Upper lobe of left lung (tissue), 6 donors: ENCODE measurements around the gene OR5P2. TPM values are rescaled to one million over a fixed set of nuclear protein-coding genes. Genes with fewer than 3 reads are reported as not detected.
"Not testable (repeated sequence)": the region's sequence is repeated elsewhere in the genome, so short reads cannot be mapped to it uniquely, and the experiment has no call there.

Source experiments
- ATAC-seq, 2 donors: fragments of 200-7000 bp; cut with Tn5 transposase; one replicate each; pipeline ENCODE4 v1.9.1; 2022; ENCODE audit warnings: mild to moderate bottlenecking in 2 of 2, moderate library complexity in 2 of 2; ENCODE audit not compliant: low FRiP score in 2 of 2
- DNase-seq, 2 donors: peaks; one replicate each; pipeline ENCODE4 v3.0.0-alpha.2; 2019 to 2020
- H3K27ac ChIP-seq, 4 donors: fragments of 200-600 bp; sonication (generic); one replicate each; pipeline ENCODE4 v1.5.1; 2016 to 2019
- H3K27me3 ChIP-seq, 4 donors: fragments of 200-600 bp; sonication (generic); one replicate each; pipeline ENCODE4 v1.5.1; 2017 to 2019
- H3K36me3 ChIP-seq, 4 donors: fragments of 200-600 bp; sonication (generic); one replicate each; pipeline ENCODE4 v1.5.1; 2016 to 2019
- H3K4me1 ChIP-seq, 4 donors: fragments of 200-600 bp; sonication (generic); one replicate each; pipeline ENCODE4 v1.5.1; 2018 to 2019
- H3K4me3 ChIP-seq, 4 donors: fragments of 200-600 bp; sonication (generic); one replicate each; pipeline ENCODE4 v1.5.1; 2017 to 2019; ENCODE audit warnings: mild to moderate bottlenecking in 2 of 4, moderate library complexity in 1 of 4
- H3K9me3 ChIP-seq, 4 donors: fragments of 200-600 bp; sonication (generic); one replicate each; pipeline ENCODE4 v1.5.1; 2018 to 2019
- EP300 ChIP-seq, 4 donors: sonication (generic); formaldehyde crosslinking; IDR thresholded peaks; one replicate each; pipeline ENCODE4 v1.5.1; 2017; ENCODE audit warnings: antibody characterized with exemption in 4 of 4, control low read depth in 2 of 4
- POLR2A ChIP-seq, 4 donors: fragments of 450-650 bp; IDR thresholded peaks; one replicate each; pipeline ENCODE4 v1.5.1; 2016 to 2017; ENCODE audit warnings: antibody characterized with exemption in 4 of 4, mild to moderate bottlenecking in 2 of 4
- POLR2AphosphoS5 ChIP-seq, 2 donors: sonication (generic); formaldehyde crosslinking; IDR thresholded peaks; one replicate each; pipeline ENCODE4 v1.5.1; 2017; ENCODE audit warnings: antibody characterized with exemption in 2 of 2
- WGBS, 2 donors: methylation state at CpG; one replicate each; pipeline ENCODE4 v1.1.5; 2017 to 2018; 5-methylcytosine and 5-hydroxymethylcytosine counted together
- total RNA-seq, 6 donors: library from RNA; depleted of rRNA in 4 of 6; stranded (reverse); fragments of >200 nt in 4 of 6; gene quantifications; one replicate each; pipeline versions ENCODE4 v1.1.0 to v1.2.1, GENCODE V29; 2016 to 2021
- TF ChIP-seq, protein P1 (sequence below), 6 experiments: fragments of 450-650 bp in 4 of 6; fragments of 200-600 bp in 2 of 6; sonication (generic) in 2 of 6; IDR thresholded peaks; one replicate each; pipeline ENCODE4 v1.5.1; 2016 to 2019; ENCODE audit warnings: antibody characterized with exemption in 6 of 6
- donor health status: DM: no; HTN: no; CAD: no; lungs with moderate emphysema.
- donor health status: DM: no; HTN: yes; CAD: no; lungs with severe emphysema.

Gene OR5P2
- total RNA-seq, 6 donors from 2014 or later = 0.54 to 9.4 (median 2.4) TPM

DNA sequence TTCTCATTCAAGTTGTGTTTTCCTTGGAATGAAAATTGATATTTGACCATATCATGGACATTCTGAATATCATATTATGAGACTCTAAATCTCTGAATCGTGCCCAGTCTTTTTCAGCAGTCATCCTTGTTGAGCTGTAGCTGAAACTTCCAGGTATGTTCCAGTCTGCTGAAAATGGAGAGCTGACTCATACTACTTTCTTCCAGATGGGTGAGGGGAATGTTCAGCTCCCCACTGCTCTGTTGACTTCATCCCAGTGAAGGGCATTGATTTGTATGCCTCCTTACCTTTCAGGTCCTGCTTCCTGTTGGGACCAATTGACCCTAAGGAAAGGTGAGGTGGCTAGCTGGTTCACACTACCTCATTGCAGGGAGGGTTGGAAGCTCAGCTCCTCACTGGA is 3.5 kb downstream of the OR5P2 start:
- Histone ChIP-seq H3K9me3 (peaks cover 0 to 4% (median 0%) of the 10 kb centered on the region in 4 donors), H3K27me3 (no peaks in the 10 kb centered on the region), H3K4me3 (no peak overlapping the region), H3K36me3 (no peaks in the 10 kb centered on the region), H3K4me1 (no peaks in the 10 kb centered on the region), H3K27ac (no peak overlapping the region)
- WGBS, 2 donors = 14 to 37% methylated on average over 1 of the region's 1 CpG
- ATAC-seq = no peak
- TF ChIP-seq, protein P1, sequence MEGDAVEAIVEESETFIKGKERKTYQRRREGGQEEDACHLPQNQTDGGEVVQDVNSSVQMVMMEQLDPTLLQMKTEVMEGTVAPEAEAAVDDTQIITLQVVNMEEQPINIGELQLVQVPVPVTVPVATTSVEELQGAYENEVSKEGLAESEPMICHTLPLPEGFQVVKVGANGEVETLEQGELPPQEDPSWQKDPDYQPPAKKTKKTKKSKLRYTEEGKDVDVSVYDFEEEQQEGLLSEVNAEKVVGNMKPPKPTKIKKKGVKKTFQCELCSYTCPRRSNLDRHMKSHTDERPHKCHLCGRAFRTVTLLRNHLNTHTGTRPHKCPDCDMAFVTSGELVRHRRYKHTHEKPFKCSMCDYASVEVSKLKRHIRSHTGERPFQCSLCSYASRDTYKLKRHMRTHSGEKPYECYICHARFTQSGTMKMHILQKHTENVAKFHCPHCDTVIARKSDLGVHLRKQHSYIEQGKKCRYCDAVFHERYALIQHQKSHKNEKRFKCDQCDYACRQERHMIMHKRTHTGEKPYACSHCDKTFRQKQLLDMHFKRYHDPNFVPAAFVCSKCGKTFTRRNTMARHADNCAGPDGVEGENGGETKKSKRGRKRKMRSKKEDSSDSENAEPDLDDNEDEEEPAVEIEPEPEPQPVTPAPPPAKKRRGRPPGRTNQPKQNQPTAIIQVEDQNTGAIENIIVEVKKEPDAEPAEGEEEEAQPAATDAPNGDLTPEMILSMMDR (IDR thresholded peaks at IDR 0.05) = no peak
- TF ChIP-seq EP300 (IDR thresholded peaks at IDR 0.05) = no peak
- TF ChIP-seq POLR2A (IDR thresholded peaks at IDR 0.05) = no peak
- TF ChIP-seq POLR2AphosphoS5 (IDR thresholded peaks at IDR 0.05) = no peak
- DNase-seq = no peak

DNA sequence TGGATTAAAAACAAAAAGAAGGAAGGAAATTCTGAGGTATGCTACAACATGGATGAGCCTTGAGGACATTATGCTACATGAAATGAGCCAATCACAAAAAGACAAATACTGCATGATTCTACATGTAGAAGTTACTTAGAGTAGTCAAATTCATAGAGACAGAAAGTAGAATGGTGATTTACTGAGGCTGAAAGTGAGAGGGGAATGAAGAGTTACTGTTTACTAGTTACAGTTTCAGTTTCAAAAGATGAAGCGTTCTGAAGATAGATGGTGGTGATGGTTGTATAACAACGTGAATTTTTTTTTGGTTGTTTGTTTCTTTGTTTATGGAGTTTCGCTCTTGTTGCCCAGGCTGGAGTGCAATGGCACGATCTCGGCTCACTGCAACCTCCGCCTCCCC is 9.5 kb downstream of the OR5P2 start:
- Histone ChIP-seq H3K4me3 (no peak overlapping the region), H3K27me3 (no peaks in the 10 kb centered on the region), H3K27ac (no peak overlapping the region), H3K9me3 (peaks cover 0 to 6% (median 0%) of the 10 kb centered on the region in 4 donors), H3K4me1 (no peaks in the 10 kb centered on the region), H3K36me3 (no peaks in the 10 kb centered on the region)
- ATAC-seq (no peak), DNase-seq (no peak)
- 84 to 91% methylated on average over 6 of the region's 6 CpGs for WGBS, 2 donors
- TF ChIP-seq POLR2AphosphoS5 (IDR thresholded peaks at IDR 0.05) (no peak), POLR2A (IDR thresholded peaks at IDR 0.05) (no peak), EP300 (IDR thresholded peaks at IDR 0.05) (no peak)
- TF ChIP-seq, protein P1 (IDR thresholded peaks at IDR 0.05) = no peak

DNA sequence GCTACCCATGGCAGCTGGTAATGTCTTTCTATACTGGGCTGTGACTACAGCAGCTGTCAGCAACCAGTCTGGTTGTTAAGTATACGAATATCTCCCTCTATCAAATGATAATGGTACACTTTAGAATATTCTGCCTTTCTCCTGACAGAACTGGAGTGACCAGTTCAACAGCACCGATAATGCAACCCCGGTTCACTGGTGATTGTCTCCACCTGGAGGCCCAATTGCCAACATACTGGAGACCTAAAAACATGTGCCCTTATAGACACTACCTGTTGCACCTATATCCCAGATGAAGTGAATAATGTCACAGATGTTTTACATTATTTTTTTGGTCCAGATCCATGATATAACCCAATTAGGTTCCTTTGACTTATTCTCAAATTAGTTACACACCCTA is 21.1 kb downstream of the OR5P2 start:
- H3K4me3 ChIP-seq = no peak overlapping the region
- no peak overlapping the region for H3K27ac ChIP-seq
- no peaks in the 10 kb centered on the region for H3K4me1 ChIP-seq
- DNase-seq (no peak), ATAC-seq (no peak)
- no peaks in the 10 kb centered on the region for H3K27me3 ChIP-seq
- TF ChIP-seq, protein P1 (IDR thresholded peaks at IDR 0.05) = no peak
- TF ChIP-seq POLR2AphosphoS5 (IDR thresholded peaks at IDR 0.05) (no peak), EP300 (IDR thresholded peaks at IDR 0.05) (no peak), POLR2A (IDR thresholded peaks at IDR 0.05) (no peak)
- WGBS, 2 donors = 58 to 72% methylated on average over 3 of the region's 3 CpGs
- H3K9me3 ChIP-seq = peaks cover 0 to 1% (median 0%) of the 10 kb centered on the region in 4 donors
- no peaks in the 10 kb centered on the region for H3K36me3 ChIP-seq

DNA sequence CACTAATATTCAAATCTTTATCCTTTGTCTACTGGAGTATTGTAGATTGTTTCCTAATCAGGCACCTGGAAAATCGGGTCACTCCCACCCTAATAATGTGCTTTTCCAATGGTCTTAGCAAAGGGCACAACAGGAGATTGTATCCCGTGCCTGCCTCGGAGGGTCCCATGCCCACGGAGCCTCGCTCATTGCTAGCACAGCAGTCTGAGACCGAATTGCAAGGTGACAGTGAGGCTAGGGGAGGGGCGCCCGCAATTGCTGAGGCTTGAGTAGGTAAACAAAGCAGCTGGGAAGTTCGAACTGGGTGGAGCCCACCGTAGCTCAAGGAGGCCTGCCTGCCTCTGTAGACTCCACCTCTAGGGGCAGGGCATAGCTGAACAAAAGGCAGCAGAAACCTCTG is 32.4 kb downstream of the OR5P2 start:
- not testable (repeated sequence) for ATAC-seq
- WGBS, 2 donors = 85 to 87% methylated on average over 10 of the region's 10 CpGs

DNA sequence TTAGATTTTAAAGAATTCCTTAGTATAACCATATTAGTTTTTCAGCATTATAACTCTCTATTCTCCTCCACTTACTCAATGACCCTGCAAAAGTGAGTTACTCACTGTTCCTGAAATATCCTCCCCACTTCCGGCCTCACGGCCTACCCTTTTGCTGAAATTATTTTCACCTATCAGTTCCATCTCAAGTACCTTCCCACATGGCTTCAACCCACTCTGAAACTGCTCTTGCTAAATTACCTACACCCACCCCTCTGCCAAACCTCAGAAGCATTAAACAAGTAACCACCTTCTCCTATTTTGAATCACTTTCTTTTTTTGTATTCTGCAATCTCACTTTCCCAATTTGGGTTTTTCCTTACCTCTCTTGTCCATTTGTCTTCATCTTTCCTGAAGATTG is 37.7 kb downstream of the OR5P2 start:
- WGBS, 2 donors = 56 to 73% methylated on average over 2 of the region's 2 CpGs
- ATAC-seq (no peak), DNase-seq (no peak)
- Histone ChIP-seq H3K27ac (no peak overlapping the region), H3K36me3 (no peaks in the 10 kb centered on the region), H3K9me3 (no peaks in the 10 kb centered on the region), H3K27me3 (no peaks in the 10 kb centered on the region), H3K4me3 (no peak overlapping the region), H3K4me1 (no peaks in the 10 kb centered on the region)
- TF ChIP-seq, protein P1 (IDR thresholded peaks at IDR 0.05) = no peak
- no peak for TF ChIP-seq POLR2AphosphoS5 (IDR thresholded peaks at IDR 0.05)
- TF ChIP-seq POLR2A (IDR thresholded peaks at IDR 0.05) = no peak
- TF ChIP-seq EP300 (IDR thresholded peaks at IDR 0.05) = no peak

More for the DNA sequence above, 32.4 kb downstream of the OR5P2 start:
- not testable (repeated sequence) for H3K9me3 ChIP-seq, H3K27me3 ChIP-seq, H3K4me3 ChIP-seq, H3K36me3 ChIP-seq, H3K4me1 ChIP-seq, H3K27ac ChIP-seq
- DNase-seq = peak in 1 of 2 donors; percentile 35
